GM12878 (cell line): ENCODE data around the gene PKD1L1. TPM values are rescaled to one million over a fixed set of nuclear protein-coding genes. Genes with fewer than 3 reads are reported as not detected.

Experiments
- ATAC-seq: fragments of 200-7000 bp; cut with Tn5 transposase; 3 replicates; pipeline ENCODE4 v1.9.1; 2020; ENCODE audit warnings: mild to moderate bottlenecking, moderate library complexity
- BruUV-seq: library from RNA; stranded (reverse); fragments of 400-500 nt; replicated peaks from 2 replicates; lab custom pipeline; 2021; lab: Mats Ljungman, UMichigan
- CTCF ChIA-PET: fragments of 300-600 bp; sonication (Branson Sonifier 250); formaldehyde crosslinking; extraction: SDS; loops from one replicate; lab custom pipeline; 2021; ENCODE audit warnings: inconsistent platforms; lab: Yijun Ruan, JAX
- POLR2A ChIA-PET: fragments of 350-600 bp; formaldehyde crosslinking; extraction: SDS; loops from one replicate; lab custom pipeline; 2021; ENCODE audit warnings: inconsistent platforms; lab: Charles Lee
- RAD21 ChIA-PET: fragments of 300-600 bp; sonication (Branson Sonifier 250); formaldehyde crosslinking; loops from one replicate; lab custom pipeline; 2023; ENCODE audit warnings: antibody characterized with exemption; ENCODE audit not compliant: unreplicated experiment; lab: Charles Lee
- SMC1A ChIA-PET: fragments of 300-600 bp; sonication (Branson Sonifier 250); formaldehyde crosslinking; loops from one replicate; lab custom pipeline; 2023; ENCODE audit not compliant: unreplicated experiment, uncharacterized antibody; lab: Charles Lee
- DNase-seq: peaks from one replicate; pipeline ENCODE4 v3.0.0-alpha.2; 2011; ENCODE audit warnings: low read depth, low spot score
- FAIRE-seq: peaks from 3 replicates; lab custom pipeline; 2011; peaks lifted over from hg19 to GRCh38; lab: Jason Lieb, UNC
- H2AFZ ChIP-seq: 2 replicates; pipeline ENCODE4 v1.6.0; 2011; ENCODE audit warnings: low read depth, low read length, control low read depth; ENCODE audit not compliant: control insufficient read depth
- H3K27ac ChIP-seq: 2 replicates; pipeline ENCODE4 v1.5.1; 2011; ENCODE audit warnings: control low read depth; ENCODE audit not compliant: control insufficient read depth, insufficient read depth
- H3K27me3 ChIP-seq, 2 experiments: replicated peaks in 1 of 2; 2 replicates each; pipeline versions ENCODE4 v1.6.0 to v1.6.1; 2011; ENCODE audit warnings: low read length in 1 of 2; ENCODE audit not compliant: control insufficient read depth in 2 of 2, insufficient read depth in 2 of 2
- H3K36me3 ChIP-seq, 2 experiments: 2 replicates each; pipeline ENCODE4 v1.5.1; 2011; ENCODE audit warnings: low read length in 1 of 2; ENCODE audit not compliant: control insufficient read depth in 2 of 2, insufficient read depth in 2 of 2
- H3K4me1 ChIP-seq: 2 replicates; pipeline ENCODE4 v1.6.1; 2011; ENCODE audit warnings: mild to moderate bottlenecking, low read length, moderate library complexity, mixed read lengths; ENCODE audit not compliant: control insufficient read depth, insufficient read depth
- H3K4me2 ChIP-seq: 2 replicates; pipeline ENCODE4 v1.6.0; 2011; ENCODE audit warnings: control low read depth; ENCODE audit not compliant: control insufficient read depth, insufficient read depth
- H3K4me3 ChIP-seq: fragments of 200-600 bp; sonication (generic); 2 replicates; pipeline ENCODE4 v1.5.1; 2016
- H3K79me2 ChIP-seq: 2 replicates; pipeline ENCODE4 v1.6.0; 2011; ENCODE audit warnings: low read length; ENCODE audit not compliant: control insufficient read depth, insufficient read depth
- H3K9ac ChIP-seq: 2 replicates; pipeline ENCODE4 v1.8.0; 2011; ENCODE audit warnings: low read length, control low read depth, mixed read lengths; ENCODE audit not compliant: control insufficient read depth, insufficient read depth
- H3K9me3 ChIP-seq: replicated peaks from 3 replicates; pipeline ENCODE4 v1.5.1; 2011; ENCODE audit warnings: mild to moderate bottlenecking, low read length; ENCODE audit not compliant: control insufficient read depth, insufficient read depth
- H4K20me1 ChIP-seq: 2 replicates; pipeline ENCODE4 v1.6.0; 2011; ENCODE audit not compliant: control insufficient read depth, insufficient read depth
- BCL11A ChIP-seq: IDR thresholded peaks from 2 replicates; pipeline ENCODE4 v1.6.1; 2011; ENCODE audit warnings: low read depth, low read length
- BHLHE40 ChIP-seq, 2 experiments: fragments of 450-650 bp in 1 of 2; IDR thresholded peaks; 2 replicates each; pipeline ENCODE4 v1.6.1; 2011 to 2017; ENCODE audit warnings: low read depth in 2 of 2, borderline replicate concordance in 1 of 2, improper control_type of control experiment in 1 of 2, low read length in 1 of 2, mild to moderate bottlenecking in 1 of 2
- FOS ChIP-seq: IDR thresholded peaks from 3 replicates; pipeline ENCODE4 v1.6.1; 2011; ENCODE audit warnings: borderline replicate concordance; ENCODE audit not compliant: insufficient read length; ENCODE audit errors: extremely low read depth
- MEF2B ChIP-seq: fragments of 450-650 bp; IDR thresholded peaks from 2 replicates; pipeline ENCODE4 v1.6.1; 2018; ENCODE audit warnings: mild to moderate bottlenecking, moderate library complexity; ENCODE audit not compliant: partially characterized antibody, poor library complexity, severe bottlenecking
- SMAD1 ChIP-seq: fragments of 450-650 bp; IDR thresholded peaks from 2 replicates; pipeline ENCODE4 v1.6.1; 2018; ENCODE audit warnings: mild to moderate bottlenecking, low read depth; ENCODE audit not compliant: partially characterized antibody
- SMC3 ChIP-seq: IDR thresholded peaks from 2 replicates; pipeline ENCODE4 v1.6.1; 2011; ENCODE audit warnings: low read length, improper control_type of control experiment, borderline replicate concordance
- SUPT20H ChIP-seq: IDR thresholded peaks from 2 replicates; pipeline ENCODE4 v1.6.1; 2011; ENCODE audit warnings: low read depth, mild to moderate bottlenecking, low read length, moderate library complexity, borderline replicate concordance; ENCODE audit not compliant: control insufficient read depth
- TBL1XR1 ChIP-seq: IDR thresholded peaks from 2 replicates; pipeline ENCODE4 v1.6.1; 2012; ENCODE audit warnings: low read depth, low read length, improper control_type of control experiment
- TCF3 ChIP-seq: IDR thresholded peaks from 2 replicates; pipeline ENCODE4 v1.6.1; 2012; ENCODE audit warnings: low read depth, mild to moderate bottlenecking, low read length, borderline replicate concordance; ENCODE audit not compliant: insufficient read depth
- YY1 ChIP-seq: IDR thresholded peaks from 2 replicates; pipeline ENCODE4 v1.6.1; 2011; ENCODE audit warnings: low read depth, mild to moderate bottlenecking, low read length
- ZNF217 ChIP-seq: fragments of 450-650 bp; IDR thresholded peaks from 2 replicates; pipeline ENCODE4 v1.6.1; 2017; ENCODE audit warnings: antibody characterized with exemption, mild to moderate bottlenecking
- ZNF384 ChIP-seq: IDR thresholded peaks from 2 replicates; pipeline ENCODE4 v1.6.1; 2012; ENCODE audit warnings: low read depth, mild to moderate bottlenecking, low read length, improper control_type of control experiment, borderline replicate concordance
- WGBS: methylation state at CpG from one replicate; pipeline ENCODE4 v1.1.6; 2016; ENCODE audit warnings: low lambda C conversion rate; ENCODE audit not compliant: insufficient replicate concordance, insufficient coverage; ENCODE audit errors: missing lambda C conversion rate; 5-methylcytosine and 5-hydroxymethylcytosine counted together
- in situ Hi-C: fragments of 300-500 bp; cut with MboI; formaldehyde crosslinking; loops from 9 replicates; pipeline ENCODE4 v1.14.3; 2018; ENCODE audit warnings: mixed read lengths
- intact Hi-C: fragments of 100-400 bp; cut with micrococcal nuclease; formaldehyde crosslinking; loops from one replicate; pipeline ENCODE4 v1.14.2; 2022; ENCODE audit not compliant: unreplicated experiment
- polyA plus RNA-seq, 11 experiments: library from polyadenylated mRNA; depleted of rRNA in 4 of 11; unstranded in 6 of 11; stranded (reverse) in 5 of 11; fragments of >200 nt; fragmentation: Nextera tagmentation in 4 of 11; fragmentation: Illumina TruSeq in 1 of 11; extraction: Ambion mirVana in 4 of 11; extraction: Trizol in 1 of 11; gene quantifications; 1 replicate in 1 of 11; 2 replicates in 10 of 11; pipeline versions ENCODE4 v1.2.1 to v1.2.3, GENCODE V29; 2011 to 2016; ENCODE audit warnings: inconsistent platforms in 2 of 11, missing spikeins in 2 of 11, low read depth in 1 of 11
- total RNA-seq, 4 experiments: library from RNA; depleted of rRNA in 3 of 4; stranded (reverse); fragments of >200 nt in 3 of 4; fragmentation: Illumina TruSeq in 1 of 4; extraction: Trizol in 1 of 4; gene quantifications; 2 replicates each; pipeline versions ENCODE4 v1.2.1 to v1.2.3, GENCODE V29; 2013 to 2021
- TF ChIP-seq, protein P1 (sequence below): fragments of 450-650 bp; IDR thresholded peaks from 2 replicates; pipeline ENCODE4 v1.6.1; 2017; ENCODE audit warnings: mild to moderate bottlenecking, low read depth, inconsistent platforms; ENCODE audit not compliant: poor library complexity, severe bottlenecking
- TF ChIP-seq, protein P2 (sequence below): IDR thresholded peaks from 2 replicates; pipeline ENCODE4 v1.6.1; 2011; ENCODE audit warnings: mild to moderate bottlenecking, low read depth, low read length, moderate library complexity; ENCODE audit not compliant: insufficient replicate concordance

Gene PKD1L1
- total and polyA plus RNA-seq, 10 of the 15 experiments (the other 5 are each of a cell fraction or from before 2014, with no cell fraction given): under 0.01 to 0.05 (median 0.02) TPM; not detected in 3

DNA sequence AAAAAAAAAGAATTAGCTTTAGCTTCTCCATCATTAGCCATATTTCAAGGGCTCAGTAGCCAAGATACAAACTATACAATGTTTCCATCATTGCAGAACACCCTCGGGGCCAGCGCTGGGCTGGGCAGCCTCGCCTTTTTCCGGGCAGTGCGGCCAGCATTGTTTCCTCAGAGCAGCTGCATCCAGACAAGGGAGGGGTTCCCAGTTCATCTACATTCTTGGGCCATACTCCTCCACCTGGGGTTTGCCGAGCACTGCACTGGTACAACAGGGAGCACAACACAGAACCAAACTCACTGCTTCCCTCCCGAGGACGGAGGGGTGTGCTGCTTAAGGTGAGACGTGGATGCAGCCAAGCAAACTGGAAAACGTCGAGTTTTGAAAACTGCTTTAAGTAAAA, 2.4 kb upstream of the PKD1L1 start (continued):
- no peak for TF ChIP-seq SUPT20H
- no peak for TF ChIP-seq TCF3
- TF ChIP-seq MEF2B: no peak
- no peak for TF ChIP-seq SMAD1

DNA sequence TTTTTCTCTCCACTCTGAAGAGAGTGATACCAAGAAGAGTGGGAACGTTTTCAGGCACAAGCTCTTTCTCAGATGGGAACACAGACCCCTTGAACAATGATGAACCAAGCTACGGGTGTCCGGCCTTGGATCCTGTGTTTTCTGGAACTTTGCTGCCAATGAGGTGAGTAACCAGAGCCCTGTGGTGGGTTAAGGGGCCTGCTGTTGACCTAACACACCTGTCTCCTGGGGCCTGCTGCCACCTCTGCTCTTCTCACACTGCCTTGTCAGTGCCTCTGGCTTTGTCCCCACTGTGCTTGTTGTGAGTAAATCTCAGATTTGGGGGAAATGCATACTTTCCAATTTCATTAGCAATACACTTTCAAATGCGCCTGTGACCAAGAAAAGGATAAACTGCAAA, 1.4 kb upstream of the PKD1L1 start:
- ATAC-seq: no peak
- Histone ChIP-seq H3K9me3 (no peaks in the 10 kb centered on the region), H3K79me2 (no peaks in the 10 kb centered on the region), H3K9ac (no peak overlapping the region), H3K4me2 (no peak overlapping the region), H3K27me3 (no peaks in the 10 kb centered on the region), H3K36me3 (peaks cover 0 to under 1% of the 10 kb centered on the region in 2 experiments; a peak in 1 of 4 replicates), H3K27ac (no peak overlapping the region), H3K4me1 (peaks cover 2% of the 10 kb centered on the region; the same call in 1 of the 2 replicates)
- POLR2A ChIA-PET: no interaction called here
- CTCF ChIA-PET: interaction anchor here (0.9 to 1.2 kb wide), 2 partner anchors 154 to 161 kb away, joined by 3 read pairs; no protein-coding TSS in a partner anchor
- in situ Hi-C loops (loop anchor here (25.0 kb wide), 1 partner anchor 1813 kb away; the partner anchor contains the start of gene VWC2), intact Hi-C loops (no loop called here)
- SMC1A ChIA-PET: no interaction called here
- TF ChIP-seq YY1 (no peak), TBL1XR1 (no peak), FOS (no peak), BCL11A (no peak), SMC3 (no peak), BHLHE40 (IDR thresholded peaks at IDR 0.05; ENCODE audit: borderline replicate concordance in 1 of 2, low read depth in 2 of 2, low read length in 1 of 2) (no peak), ZNF384 (no peak), ZNF217 (no peak)
- TF ChIP-seq, protein P1, sequence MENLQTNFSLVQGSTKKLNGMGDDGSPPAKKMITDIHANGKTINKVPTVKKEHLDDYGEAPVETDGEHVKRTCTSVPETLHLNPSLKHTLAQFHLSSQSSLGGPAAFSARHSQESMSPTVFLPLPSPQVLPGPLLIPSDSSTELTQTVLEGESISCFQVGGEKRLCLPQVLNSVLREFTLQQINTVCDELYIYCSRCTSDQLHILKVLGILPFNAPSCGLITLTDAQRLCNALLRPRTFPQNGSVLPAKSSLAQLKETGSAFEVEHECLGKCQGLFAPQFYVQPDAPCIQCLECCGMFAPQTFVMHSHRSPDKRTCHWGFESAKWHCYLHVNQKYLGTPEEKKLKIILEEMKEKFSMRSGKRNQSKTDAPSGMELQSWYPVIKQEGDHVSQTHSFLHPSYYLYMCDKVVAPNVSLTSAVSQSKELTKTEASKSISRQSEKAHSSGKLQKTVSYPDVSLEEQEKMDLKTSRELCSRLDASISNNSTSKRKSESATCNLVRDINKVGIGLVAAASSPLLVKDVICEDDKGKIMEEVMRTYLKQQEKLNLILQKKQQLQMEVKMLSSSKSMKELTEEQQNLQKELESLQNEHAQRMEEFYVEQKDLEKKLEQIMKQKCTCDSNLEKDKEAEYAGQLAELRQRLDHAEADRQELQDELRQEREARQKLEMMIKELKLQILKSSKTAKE: no peak
- TF ChIP-seq, protein P2, sequence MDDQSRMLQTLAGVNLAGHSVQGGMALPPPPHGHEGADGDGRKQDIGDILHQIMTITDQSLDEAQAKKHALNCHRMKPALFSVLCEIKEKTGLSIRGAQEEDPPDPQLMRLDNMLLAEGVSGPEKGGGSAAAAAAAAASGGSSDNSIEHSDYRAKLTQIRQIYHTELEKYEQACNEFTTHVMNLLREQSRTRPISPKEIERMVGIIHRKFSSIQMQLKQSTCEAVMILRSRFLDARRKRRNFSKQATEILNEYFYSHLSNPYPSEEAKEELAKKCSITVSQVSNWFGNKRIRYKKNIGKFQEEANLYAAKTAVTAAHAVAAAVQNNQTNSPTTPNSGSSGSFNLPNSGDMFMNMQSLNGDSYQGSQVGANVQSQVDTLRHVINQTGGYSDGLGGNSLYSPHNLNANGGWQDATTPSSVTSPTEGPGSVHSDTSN: no peak
- TF ChIP-seq, all 136 proteins: peak for 0
- RAD21 ChIA-PET: no interaction called here
- Histone ChIP-seq H2AFZ (no peak overlapping the region), H3K4me3 (no peak overlapping the region), H4K20me1 (no peaks in the 10 kb centered on the region)
- FAIRE-seq (no peak), DNase-seq (no peak)
- no TSS peak for BruUV-seq
- WGBS: 57% methylated on average over 4 of the region's 4 CpGs
